Activated T-cell treated with anti-CD3 and anti-CD28 coated beads for 4 hours (primary cell): ENCODE results near the gene HDAC7.

Experiments
- DNase-seq: peaks from one replicate; pipeline ENCODE4 v3.0.0-alpha.2; 2020

Gene HDAC7

DNA sequence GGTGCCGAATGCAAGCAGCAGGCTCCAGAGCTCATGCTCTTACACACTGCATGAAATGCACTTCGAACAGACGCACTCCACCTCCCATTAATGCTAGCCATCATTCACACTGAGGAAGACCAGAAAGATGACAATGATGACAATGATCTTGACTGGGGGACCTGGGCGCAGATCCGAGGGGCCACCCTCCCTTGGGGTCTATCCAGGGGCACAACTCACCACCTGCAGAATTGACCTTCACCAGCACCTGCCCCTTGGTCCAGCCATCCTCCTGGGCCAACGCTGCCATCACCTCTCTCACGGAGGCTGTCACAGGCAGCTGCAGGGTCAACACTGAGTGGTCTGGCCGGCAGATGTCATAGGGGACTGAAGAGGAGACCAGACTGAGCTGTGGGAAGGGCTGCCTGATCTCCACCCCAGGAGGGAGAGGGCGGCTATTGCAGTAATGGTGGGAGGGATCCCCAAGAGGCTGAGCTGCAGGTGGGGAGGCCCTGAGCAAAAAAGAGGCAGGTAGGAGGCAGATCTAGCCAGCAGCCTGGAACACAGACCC lies 76.3 kb downstream of the HDAC7 start:
- no peak for DNase-seq

DNA sequence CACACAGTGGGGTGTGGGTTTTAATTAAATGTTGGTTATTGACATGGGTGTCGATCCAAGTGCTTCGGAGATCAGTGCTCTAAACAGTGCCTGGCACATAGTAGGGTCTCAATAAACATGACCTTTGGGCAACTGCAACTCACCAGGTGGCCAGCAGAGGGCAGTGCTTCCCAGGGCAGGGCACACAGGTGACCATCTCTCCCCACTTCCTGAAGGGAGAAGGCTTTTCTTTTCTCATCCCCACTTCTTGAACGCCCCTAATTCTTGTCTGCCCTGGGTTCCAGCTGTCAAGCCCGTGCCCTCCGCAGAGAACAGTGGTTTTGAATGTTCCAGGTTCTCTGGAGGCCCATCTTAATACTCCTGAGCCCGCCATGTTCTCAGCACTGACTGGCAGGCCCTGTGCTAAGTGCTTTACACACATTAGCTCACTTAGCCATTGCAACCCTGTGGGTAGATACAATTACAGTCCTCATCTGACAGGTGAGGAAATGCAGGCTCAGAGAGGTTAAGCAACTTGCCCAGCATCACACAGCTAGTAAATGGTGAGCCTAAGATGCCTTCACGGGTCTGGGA lies 77.4 kb downstream of the HDAC7 start:
- peak; percentile 69 for DNase-seq

DNA sequence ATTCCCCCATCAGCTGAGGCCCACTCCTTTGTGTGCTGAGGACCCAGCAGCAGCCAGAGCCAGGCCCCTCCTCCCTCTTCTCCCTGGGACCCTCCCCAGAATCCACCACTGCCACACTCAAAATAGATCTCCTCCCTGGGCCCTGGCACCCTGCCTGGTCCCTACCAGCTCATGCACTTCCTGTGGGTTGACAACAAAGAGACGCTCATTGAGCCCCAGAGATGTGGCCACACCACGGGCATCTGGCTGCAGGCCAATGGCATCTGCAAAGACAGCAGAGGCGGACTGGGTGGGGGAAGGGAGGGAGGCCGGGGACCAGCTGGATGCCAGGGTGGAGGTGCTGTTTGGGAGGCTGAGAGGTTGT lies 78.4 kb downstream of the HDAC7 start:
- peak; percentile 32 for DNase-seq

DNA sequence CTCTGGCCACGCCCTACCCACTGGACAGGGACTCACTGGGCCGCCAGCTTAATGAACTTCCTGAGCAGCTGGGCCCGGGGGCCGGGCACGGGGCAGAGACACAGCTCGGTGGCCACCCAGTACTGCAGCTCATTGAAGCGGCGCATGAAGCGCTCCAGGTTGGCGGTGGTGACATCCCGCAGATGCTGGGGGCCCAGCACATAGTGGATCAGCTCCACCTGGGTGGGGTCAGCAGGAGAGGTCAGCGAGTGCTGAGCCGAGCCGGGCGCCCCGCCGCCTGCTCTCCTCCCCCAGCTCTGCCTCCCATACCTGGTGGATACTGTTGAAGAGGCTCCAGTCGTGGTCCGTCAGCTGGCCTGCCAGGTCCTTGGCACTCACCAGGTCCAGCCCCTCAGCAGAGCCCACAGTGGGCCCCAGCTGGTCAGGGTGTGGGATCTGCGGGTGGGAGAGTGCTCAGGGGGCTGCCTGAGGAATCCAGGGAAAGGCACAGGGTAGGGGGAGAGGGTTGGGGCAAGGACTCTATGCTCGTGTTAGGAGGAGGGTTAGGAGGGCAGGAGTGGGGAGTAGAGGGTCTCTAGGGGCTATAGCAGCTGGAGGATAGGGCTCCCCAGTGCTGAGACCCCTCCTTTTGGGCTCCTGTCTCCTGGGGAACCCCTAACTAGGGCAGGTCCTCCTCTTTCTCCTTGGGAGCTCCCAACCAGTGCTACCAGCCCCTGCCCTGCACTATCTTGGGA lies 78.9 kb downstream of the HDAC7 start:
- no peak for DNase-seq

DNA sequence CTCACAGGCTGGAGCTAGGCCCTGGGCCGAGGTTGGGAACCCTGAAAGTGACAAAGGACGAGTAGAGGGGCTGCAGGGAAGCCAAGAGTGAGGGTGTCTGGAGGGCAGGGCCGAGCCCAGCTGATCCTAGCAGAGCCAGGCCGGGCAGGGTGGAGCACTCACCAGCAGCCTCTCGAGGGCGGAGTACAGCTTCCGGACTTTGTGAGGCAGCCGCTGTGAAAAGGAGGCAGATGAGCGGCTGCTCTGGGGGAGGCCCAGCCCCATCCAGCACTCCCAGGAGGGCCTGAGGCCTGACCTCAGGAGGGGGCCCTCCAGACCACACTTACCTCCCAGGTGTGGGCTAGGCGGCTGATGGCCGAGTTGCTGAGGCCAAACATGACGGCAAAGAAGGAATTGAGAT lies 79.7 kb downstream of the HDAC7 start:
- DNase-seq, result no peak

DNA sequence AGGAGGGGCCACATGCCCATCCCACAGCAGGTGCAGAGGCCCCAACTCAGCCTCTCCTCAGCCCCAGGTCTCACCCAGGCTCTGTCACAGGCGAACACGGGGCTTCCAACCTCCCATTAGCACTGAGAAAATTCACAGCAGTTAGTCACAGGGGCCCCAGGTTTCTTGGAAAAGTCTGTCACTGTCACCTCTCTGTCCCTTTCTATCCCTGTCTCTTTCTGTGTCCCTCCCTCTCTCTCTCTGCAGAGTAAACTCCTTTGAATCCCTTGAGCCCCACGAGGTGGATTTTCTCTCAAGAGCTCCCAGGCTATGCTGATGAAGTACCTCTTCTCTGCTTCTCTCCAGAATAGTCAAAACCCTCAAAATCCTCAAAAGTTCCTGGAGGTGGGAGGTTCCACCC lies 80.4 kb downstream of the HDAC7 start:
- no peak for DNase-seq

DNA sequence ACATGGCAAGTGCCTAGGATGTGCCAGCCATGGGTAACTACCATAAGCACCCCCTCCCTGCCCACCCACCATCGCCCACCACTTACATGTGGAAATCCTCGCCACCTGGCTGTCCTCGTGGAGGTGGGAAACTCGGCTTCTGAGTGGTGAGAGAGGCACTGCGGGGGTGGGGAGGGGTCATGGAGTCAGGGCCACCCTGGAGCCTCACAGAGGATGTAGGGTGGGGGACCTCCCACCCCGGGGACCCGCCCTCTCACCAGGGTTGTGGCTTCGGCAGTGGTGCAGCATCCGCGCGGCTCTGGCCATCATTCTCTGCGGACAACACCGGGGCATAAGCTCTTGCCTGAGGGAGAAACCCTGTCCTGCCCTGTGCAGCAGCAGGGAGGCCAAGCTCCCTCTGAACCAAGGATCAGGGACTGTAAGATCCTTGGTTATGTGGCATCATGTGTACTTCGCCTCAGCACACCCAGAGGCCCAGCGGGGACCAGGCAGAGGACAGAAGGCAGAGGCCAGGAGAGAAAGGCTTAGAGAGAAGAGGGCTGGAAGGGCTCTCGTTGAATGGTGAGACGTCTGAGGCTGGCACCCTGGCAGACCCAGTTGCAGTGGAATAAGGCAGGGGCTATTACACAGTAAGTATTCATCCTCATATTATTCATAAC lies 81.6 kb downstream of the HDAC7 start:
- DNase-seq, result no peak

DNA sequence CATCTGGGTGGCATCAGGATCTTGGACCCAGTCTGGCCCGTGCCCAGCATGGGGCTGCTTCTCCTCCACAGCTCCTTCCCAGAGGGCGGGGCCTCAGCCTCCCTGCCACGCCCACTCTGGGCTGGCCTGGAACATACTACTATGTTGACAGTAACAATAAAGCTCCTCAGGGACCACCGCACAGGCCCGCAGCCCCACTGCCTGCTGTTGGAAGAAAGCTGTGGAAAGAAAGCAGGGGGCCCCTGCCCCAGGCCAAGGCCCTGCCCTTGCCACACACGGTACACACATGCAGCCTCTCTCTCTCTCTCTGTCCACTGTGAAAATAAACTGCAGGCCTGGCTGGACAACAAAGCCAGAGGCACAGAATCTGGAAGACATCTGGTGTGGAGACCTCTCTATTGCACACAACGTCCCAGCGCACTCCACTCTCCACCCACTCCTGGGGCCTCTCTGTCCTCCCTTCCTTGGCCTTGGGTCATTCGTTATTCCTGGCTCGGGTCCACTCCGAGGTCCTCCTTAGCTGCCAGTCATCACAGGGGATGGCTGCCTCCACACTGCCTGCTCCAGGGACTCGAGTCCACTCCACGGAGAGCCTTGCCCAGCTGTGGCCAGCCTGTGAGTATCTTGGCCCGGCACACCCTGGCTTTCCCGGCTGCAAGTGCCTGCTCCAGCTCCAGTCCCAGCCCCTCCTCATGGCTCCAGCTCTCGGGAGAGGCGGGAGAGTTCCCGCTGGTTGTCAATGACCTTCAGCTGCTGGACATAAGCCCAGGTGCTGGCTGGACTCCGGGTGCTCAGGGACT lies 82.6 kb downstream of the HDAC7 start:
- no peak for DNase-seq

DNA sequence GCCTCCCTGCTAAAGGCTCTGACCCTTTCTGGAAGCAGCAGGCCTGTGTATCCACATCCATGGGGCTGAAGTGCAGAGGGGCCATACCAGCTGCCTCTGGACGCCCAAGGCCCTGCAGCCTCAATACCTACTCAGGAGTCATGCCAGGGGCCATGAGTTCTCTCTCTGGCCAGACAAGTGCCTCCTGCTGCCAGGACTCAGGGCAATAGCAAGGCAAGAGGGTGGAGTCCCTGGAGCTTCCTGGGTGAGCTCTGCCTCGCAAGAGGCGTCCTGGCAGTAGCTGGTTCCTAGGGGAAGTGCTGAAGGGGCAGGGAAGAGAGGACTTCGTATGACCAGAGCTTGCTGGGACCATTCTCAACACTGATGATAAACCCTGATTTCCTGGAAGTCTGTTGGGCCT lies 83.5 kb downstream of the HDAC7 start:
- no peak for DNase-seq

DNA sequence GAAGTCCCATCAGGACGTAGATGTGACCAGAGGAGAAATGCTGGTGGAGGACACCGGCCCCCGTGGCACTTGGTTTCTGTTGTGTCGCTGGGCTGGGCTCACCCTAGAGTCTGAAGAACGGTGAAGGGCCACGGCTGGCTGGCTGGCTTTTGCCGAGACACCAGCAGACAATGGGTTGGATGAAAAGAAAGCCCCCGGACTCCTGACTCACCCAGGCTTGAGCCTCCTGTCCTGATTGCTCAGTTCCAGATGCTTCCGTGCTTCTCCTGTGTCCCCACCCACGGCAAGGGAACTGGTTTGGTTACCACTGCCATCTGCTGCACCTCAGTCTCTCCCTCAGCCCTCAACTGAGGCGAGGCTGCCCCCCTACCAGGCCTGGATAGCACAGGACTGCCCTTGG lies 84.1 kb downstream of the HDAC7 start:
- DNase-seq, result no peak

DNA sequence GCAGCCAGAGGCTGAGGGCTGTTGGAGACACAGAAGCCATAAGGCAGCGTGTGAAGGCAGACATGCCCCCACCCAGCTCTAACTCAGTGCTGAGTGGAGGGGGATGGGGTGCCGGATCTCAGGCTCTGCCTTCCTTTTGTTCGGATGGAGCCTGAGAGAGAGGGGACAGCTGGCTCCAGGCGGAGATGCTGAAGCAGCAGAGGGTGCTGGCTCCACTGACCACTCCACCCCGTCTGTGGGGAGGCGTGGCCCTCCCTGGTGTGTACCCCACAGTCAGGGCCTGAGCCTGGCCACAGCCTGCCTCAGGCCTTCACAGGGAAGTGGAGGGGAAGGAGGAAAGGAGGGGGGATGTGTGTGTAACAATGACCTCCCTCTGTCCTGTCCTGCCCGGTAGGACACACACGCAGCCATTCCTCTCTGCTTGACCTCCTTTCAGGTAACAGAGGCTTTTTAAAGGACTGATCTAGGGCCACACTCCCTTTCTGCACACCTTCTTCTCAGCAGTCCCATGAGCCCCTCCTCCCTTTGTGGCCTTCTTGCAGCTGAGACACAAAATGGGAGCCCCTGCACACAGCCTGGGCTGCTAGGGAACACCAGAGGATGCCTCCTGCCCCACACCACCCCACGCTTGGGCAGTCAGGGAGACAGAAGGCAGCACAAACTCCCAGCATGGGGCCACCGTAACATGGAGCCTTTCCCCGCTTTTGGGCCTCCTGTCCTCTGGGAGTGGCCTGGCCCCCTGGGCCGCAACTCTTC lies 84.8 kb downstream of the HDAC7 start:
- DNase-seq, result no peak

DNA sequence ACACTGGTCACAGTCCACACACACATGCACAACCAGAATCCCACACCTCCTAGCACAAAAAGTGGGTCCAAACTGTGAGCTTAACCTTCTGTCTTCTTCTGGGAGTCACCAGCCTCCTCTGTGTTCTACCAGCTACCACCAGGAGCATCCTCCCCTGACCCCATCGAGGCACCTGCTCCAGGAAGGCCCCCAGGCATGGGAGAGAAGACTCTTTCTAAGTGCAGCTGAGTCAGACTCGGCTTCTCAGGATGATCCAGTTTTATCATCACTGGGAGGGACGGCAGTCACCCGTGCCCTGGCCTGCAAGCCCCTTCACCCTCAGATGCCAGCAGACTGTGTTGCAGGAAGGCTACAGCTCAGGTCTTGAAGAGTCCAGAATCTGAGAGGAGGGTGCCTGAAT lies 86.6 kb downstream of the HDAC7 start:
- no peak for DNase-seq
